ENCODE results near the gene THBD.

Gene THBD

GRCh38 chr20:23048283-23049200, 930 bp downstream of the THBD start:
- Histone ChIP-seq H3K4me2 (peak overlapping the region; percentile 91 to 100 (median 98)), H3K36me3 (0 out of 22 replicates have a peak, but pooled peaks cover 0 to 9% (median 0%) of the 10 kb centered on the region in 11 experiments), H3K4me3 (peak overlapping the region; percentile 55 to 73 (median 60)), H4K20me1 (peaks cover 0 to 39% (median 4%) of the 10 kb centered on the region in 11 experiments; a peak in 8 of 22 replicates), H3K9me3 (replicated peaks in 1 of 11) (peaks cover 0 to 9% (median 0%) of the 10 kb centered on the region in 11 experiments; a peak in 1 of 22 replicates), H3K4me1 (peaks cover 36 to 78% (median 45%) of the 10 kb centered on the region in 10 experiments), H3K27ac (peak overlapping the region in 10 of 11 experiments; percentile 35 to 64 (median 52); a peak in 19 of 22 replicates), H3K27me3 (peaks cover 48 to 72% (median 66%) of the 10 kb centered on the region in 11 experiments), H3K9ac (peak overlapping the region; percentile 52 to 73 (median 66); a peak in 21 of 22 replicates)
- no peak for TF ChIP-seq Cebpa-rat (IDR thresholded peaks at IDR 0.05)

DNA sequence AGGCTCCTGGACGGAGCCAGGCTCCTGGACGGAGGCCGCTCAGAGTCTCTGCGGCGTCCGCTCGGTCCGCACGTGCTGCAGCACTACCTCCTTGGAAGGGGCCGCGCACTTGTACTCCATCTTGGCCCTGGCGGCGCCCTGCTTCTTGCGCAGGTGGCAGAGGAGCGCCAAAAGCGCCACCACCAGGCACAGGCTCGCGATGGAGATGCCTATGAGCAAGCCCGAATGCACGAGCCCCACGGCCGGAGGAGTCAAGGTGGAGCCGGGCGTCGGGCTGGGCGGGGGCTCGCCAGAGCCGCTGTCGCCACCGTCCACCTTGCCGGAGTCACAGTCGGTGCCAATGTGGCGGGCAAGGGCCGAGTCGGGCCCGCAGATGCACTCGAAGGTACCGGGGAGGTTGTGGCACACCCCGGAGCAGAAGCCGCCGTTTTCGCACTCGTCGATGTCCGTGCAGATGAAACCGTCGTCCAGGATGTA, 1.7 kb downstream of the THBD start:
- Histone ChIP-seq H3K9me3 (replicated peaks in 1 of 11) (peaks cover 0 to 9% (median 0%) of the 10 kb centered on the region in 11 experiments; a peak in 1 of 22 replicates), H3K27me3 (peaks cover 47 to 67% (median 65%) of the 10 kb centered on the region in 11 experiments), H3K4me2 (peak overlapping the region; percentile 91 to 100 (median 98)), H3K4me1 (peaks cover 28 to 74% (median 39%) of the 10 kb centered on the region in 10 experiments), H3K4me3 (peak overlapping the region in 9 of 10 experiments; percentile 55 to 73 (median 60); a peak in 16 of 20 replicates), H3K9ac (peak overlapping the region in 4 of 11 experiments; percentile 18 to 69 (median 44); a peak in 2 of 22 replicates), H3K27ac (no peak overlapping the region), H4K20me1 (peaks cover 0 to 39% (median 4%) of the 10 kb centered on the region in 11 experiments; a peak in 8 of 22 replicates), H3K36me3 (0 out of 22 replicates have a peak, but pooled peaks cover 0 to 9% (median 0%) of the 10 kb centered on the region in 11 experiments)
- TF ChIP-seq Cebpa-rat (IDR thresholded peaks at IDR 0.05) = no peak

DNA sequence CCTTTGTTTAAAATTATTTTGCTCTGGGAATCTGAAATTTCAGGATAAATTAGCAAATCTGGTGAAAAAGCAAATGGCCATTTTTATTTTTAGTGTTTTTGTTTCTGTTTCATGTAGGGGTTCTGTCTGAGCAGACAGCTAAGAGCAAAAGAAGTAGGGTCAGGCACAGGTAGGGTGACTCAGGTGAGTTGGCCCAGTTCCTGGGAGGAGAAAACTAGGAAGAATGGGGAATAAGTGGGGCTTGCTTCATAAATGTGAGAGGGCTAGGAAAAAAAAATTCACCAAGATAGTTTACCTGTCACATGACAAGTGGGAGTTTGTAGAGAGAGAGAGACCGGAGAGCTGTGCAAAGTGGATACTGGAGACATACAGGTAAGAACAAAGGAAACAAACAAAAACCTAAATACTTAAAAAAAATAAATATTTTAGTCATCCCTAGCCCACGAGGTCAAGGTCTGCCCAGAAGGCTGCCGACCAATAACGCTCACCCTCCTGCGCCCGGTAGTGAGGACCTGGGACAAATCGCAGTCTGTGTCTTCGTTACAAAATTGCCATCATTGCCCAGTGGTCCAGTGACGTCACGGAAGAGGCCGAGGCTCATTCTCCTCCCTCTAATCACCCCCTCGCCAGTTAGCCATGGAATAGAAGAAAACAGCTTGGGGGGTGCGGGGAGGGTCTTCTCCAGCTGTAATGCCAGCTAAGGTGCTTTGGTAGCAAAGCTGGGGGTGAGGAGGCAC, 2.3 kb downstream of the THBD start:
- TF ChIP-seq Cebpa-rat (IDR thresholded peaks at IDR 0.05) = no peak
- Histone ChIP-seq H4K20me1 (peaks cover 0 to 39% (median 4%) of the 10 kb centered on the region in 11 experiments; a peak in 8 of 22 replicates), H3K4me3 (peak overlapping the region in 6 of 10 experiments; percentile 55 to 73 (median 61); a peak in 10 of 20 replicates), H3K27me3 (peaks cover 41 to 62% (median 59%) of the 10 kb centered on the region in 11 experiments), H3K9ac (peak overlapping the region in 2 of 11 experiments; percentile 3 to 62; a peak in 2 of 22 replicates), H3K4me1 (peaks cover 28 to 75% (median 37%) of the 10 kb centered on the region in 10 experiments), H3K36me3 (0 out of 22 replicates have a peak, but pooled peaks cover 0 to 9% (median 0%) of the 10 kb centered on the region in 11 experiments), H3K9me3 (replicated peaks in 1 of 11) (peaks cover 0 to 9% (median 0%) of the 10 kb centered on the region in 11 experiments; a peak in 1 of 22 replicates), H3K4me2 (peak overlapping the region in 10 of 11 experiments; percentile 5 to 100 (median 98); a peak in 13 of 22 replicates), H3K27ac (no peak overlapping the region)

GRCh38 chr20:23046431-23046830, 3.0 kb downstream of the THBD start:
- Histone ChIP-seq H3K27ac (no peak overlapping the region), H3K4me1 (peaks cover 28 to 75% (median 37%) of the 10 kb centered on the region in 10 experiments), H3K4me3 (peak overlapping the region in 3 of 10 experiments; percentile 55 to 66 (median 62); a peak in 6 of 20 replicates), H3K9ac (peak overlapping the region in 2 of 11 experiments; percentile 40 to 62; a peak in 2 of 22 replicates), H3K27me3 (peaks cover 34 to 55% (median 52%) of the 10 kb centered on the region in 11 experiments), H3K4me2 (peak overlapping the region in 7 of 11 experiments; percentile 3 to 98 (median 96); a peak in 11 of 22 replicates), H3K9me3 (replicated peaks in 1 of 11) (peaks cover 0 to 9% (median 0%) of the 10 kb centered on the region in 11 experiments; a peak in 1 of 22 replicates), H4K20me1 (peaks cover 0 to 39% (median 4%) of the 10 kb centered on the region in 11 experiments; a peak in 8 of 22 replicates), H3K36me3 (0 out of 22 replicates have a peak, but pooled peaks cover 0 to 9% (median 0%) of the 10 kb centered on the region in 11 experiments)
- TF ChIP-seq Cebpa-rat (IDR thresholded peaks at IDR 0.05) = no peak

GRCh38 chr20:23043376-23043775, 6.1 kb downstream of the THBD start:
- Histone ChIP-seq H3K4me2 (no peak overlapping the region), H3K27ac (no peak overlapping the region), H3K27me3 (peaks cover 17 to 25% (median 21%) of the 10 kb centered on the region in 11 experiments), H3K36me3 (0 out of 22 replicates have a peak, but pooled peaks cover 0 to 9% (median 0%) of the 10 kb centered on the region in 11 experiments), H3K4me1 (peaks cover 8 to 47% (median 12%) of the 10 kb centered on the region in 10 experiments), H3K4me3 (no peak overlapping the region), H3K9ac (no peak overlapping the region), H3K9me3 (replicated peaks in 1 of 11) (peaks cover 0 to 5% (median 0%) of the 10 kb centered on the region in 11 experiments; a peak in 1 of 22 replicates), H4K20me1 (peaks cover 0 to 39% (median 0%) of the 10 kb centered on the region in 11 experiments; a peak in 7 of 22 replicates)
- TF ChIP-seq Cebpa-rat (IDR thresholded peaks at IDR 0.05) = no peak

DNA sequence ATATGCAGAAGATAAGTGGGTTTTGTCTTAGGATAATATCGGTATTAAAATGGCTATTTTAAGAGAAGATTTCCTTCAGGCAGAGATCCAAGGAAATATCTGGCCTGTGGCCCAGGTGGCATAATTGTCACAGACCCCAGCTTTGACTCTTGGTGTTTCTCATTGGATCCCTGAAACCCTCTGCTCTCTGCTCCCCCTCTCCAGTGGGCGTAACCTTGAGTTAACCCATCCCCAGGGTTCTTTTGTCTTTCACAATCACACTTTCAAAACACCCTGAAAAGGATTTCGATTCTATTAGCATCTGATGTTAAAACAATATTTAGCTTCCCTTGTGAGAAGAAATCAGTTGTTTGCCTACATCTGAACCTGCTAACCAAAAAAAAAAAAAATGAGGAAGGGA, 7.2 kb downstream of the THBD start:
- H3K36me3 ChIP-seq = 0 out of 22 replicates have a peak, but pooled peaks cover 0 to 4% (median 0%) of the 10 kb centered on the region in 11 experiments
- H3K4me3 ChIP-seq = no peak overlapping the region
- TF ChIP-seq Cebpa-rat (IDR thresholded peaks at IDR 0.05) = no peak
- 0 out of 22 replicates have a peak overlapping the region, but pooled peaks of 1 of the 11 experiments have one; percentile 4 for H3K4me2 ChIP-seq
- no peak overlapping the region for H3K9ac ChIP-seq
- H3K27me3 ChIP-seq = peaks cover 6 to 14% (median 10%) of the 10 kb centered on the region in 11 experiments
- no peaks in the 10 kb centered on the region for H3K9me3 ChIP-seq (replicated peaks in 1 of 11)
- no peak overlapping the region for H3K27ac ChIP-seq
- H4K20me1 ChIP-seq = peaks cover 0 to 28% (median 0%) of the 10 kb centered on the region in 11 experiments; a peak in 5 of 22 replicates
- peaks cover 0 to 36% (median 2%) of the 10 kb centered on the region in 10 experiments; a peak in 8 of 20 replicates for H3K4me1 ChIP-seq

- H3K36me3 ChIP-seq = no peaks in the 10 kb centered on the region
- H3K27me3 ChIP-seq = peaks cover 0 to 5% (median 0%) of the 10 kb centered on the region in 11 experiments; a peak in 2 of 22 replicates
These were observed 9.5 kb downstream of the THBD start for GRCh38 chr20:23039885-23040508.

More at GRCh38 chr20:23039885-23040508, 9.5 kb downstream of the THBD start:
- Histone ChIP-seq H3K9ac (no peak overlapping the region), H3K4me1 (peaks cover 5 to 13% (median 7%) of the 10 kb centered on the region in 10 experiments; a peak in 12 of 20 replicates), H4K20me1 (peaks cover 0 to 6% (median 0%) of the 10 kb centered on the region in 11 experiments; a peak in 2 of 22 replicates), H3K27ac (no peak overlapping the region), H3K4me2 (no peak overlapping the region), H3K9me3 (replicated peaks in 1 of 11) (peaks cover 5 to 14% (median 11%) of the 10 kb centered on the region in 11 experiments; a peak in 14 of 22 replicates), H3K4me3 (no peak overlapping the region)
- TF ChIP-seq Cebpa-rat (IDR thresholded peaks at IDR 0.05) = no peak
